PFSK-1 (cell line): Measurements from ENCODE around the gene TP53I3.

ENCODE experiments used
- FOXP2 ChIP-seq: optimal IDR thresholded peaks from 2 replicates; pipeline ENCODE3; 2011; ENCODE audit warnings: borderline replicate concordance, control low read depth, inconsistent platforms; ENCODE audit not compliant: insufficient read depth; ENCODE audit errors: extremely low read length, extremely low read depth
- POLR2AphosphoS5 ChIP-seq: IDR thresholded peaks from 2 replicates; pipeline ENCODE4 v1.6.1; 2012; ENCODE audit warnings: low read depth, mild to moderate bottlenecking, control low read depth, low read length, moderate library complexity
- REST ChIP-seq, 2 experiments: IDR thresholded peaks; 2 replicates each; pipeline versions ENCODE4 v1.6.1 to v1.8.0; 2011 to 2012; ENCODE audit warnings: low read depth in 2 of 2, low read length in 2 of 2, control low read depth in 1 of 2, inconsistent platforms in 1 of 2, mild to moderate bottlenecking in 1 of 2, moderate library complexity in 1 of 2; ENCODE audit not compliant: insufficient read depth in 1 of 2
- SIN3A ChIP-seq: IDR thresholded peaks from 2 replicates; pipeline ENCODE4 v1.6.1; 2012; ENCODE audit warnings: mild to moderate bottlenecking, low read length, moderate library complexity, borderline replicate concordance; ENCODE audit not compliant: insufficient read depth
- TAF1 ChIP-seq: IDR thresholded peaks from 2 replicates; pipeline ENCODE4 v1.6.1; 2012; ENCODE audit warnings: low read length, control low read depth, borderline replicate concordance; ENCODE audit not compliant: insufficient read depth

Gene TP53I3

GRCh38 chr2:24054366-24055010 is 30.1 kb downstream of the TP53I3 start:
- TF ChIP-seq SIN3A (no peak), REST (IDR thresholded peaks at IDR 0.05; ENCODE audit: insufficient read depth in 1 of 2, low read depth in 2 of 2, low read length in 2 of 2) (no peak), FOXP2 (no peak), POLR2AphosphoS5 (no peak), TAF1 (no peak)

GRCh38 chr2:24052951-24053350 is 31.7 kb downstream of the TP53I3 start:
- TF ChIP-seq REST (IDR thresholded peaks at IDR 0.05; ENCODE audit: insufficient read depth in 1 of 2, low read depth in 2 of 2, low read length in 2 of 2) (no peak), FOXP2 (no peak), TAF1 (no peak), POLR2AphosphoS5 (no peak), SIN3A (no peak)

- TF ChIP-seq POLR2AphosphoS5 (no peak), SIN3A (no peak), TAF1 (no peak), FOXP2 (no peak), REST (IDR thresholded peaks at IDR 0.05; ENCODE audit: insufficient read depth in 1 of 2, low read depth in 2 of 2, low read length in 2 of 2) (no peak)
Observed at GRCh38 chr2:24051833-24052232, 32.8 kb downstream of the TP53I3 start.

- TF ChIP-seq POLR2AphosphoS5 (no peak; the same call in 1 of the 2 replicates), SIN3A (no peak), FOXP2 (no peak), REST (IDR thresholded peaks at IDR 0.05; ENCODE audit: insufficient read depth in 1 of 2, low read depth in 2 of 2, low read length in 2 of 2) (no peak), TAF1 (no peak)
Observed at GRCh38 chr2:24050041-24050979, 34.3 kb downstream of the TP53I3 start.
